Smooth muscle cell (in vitro differentiated cells): ENCODE data around the gene WDR18. TPM values are rescaled to one million over a fixed set of nuclear protein-coding genes. Genes with fewer than 3 reads are reported as not detected.

Experiments
- DNase-seq: peaks from one replicate; lab custom pipeline; 2025; ENCODE audit not compliant: unreplicated experiment; lab: John Stamatoyannopoulos, UW
- H2AFZ ChIP-seq: fragments of 200-600 bp; sonication (generic); 2 replicates; pipeline ENCODE4 v1.6.0; 2016; ENCODE audit warnings: antibody characterized with exemption, low read depth, mild to moderate bottlenecking
- H3F3A ChIP-seq: fragments of 200-600 bp; sonication (generic); 2 replicates; pipeline ENCODE4 v1.6.0; 2017; ENCODE audit warnings: antibody characterized with exemption, low read depth
- H3K27ac ChIP-seq: fragments of 200-600 bp; sonication (generic); 2 replicates; pipeline ENCODE4 v1.5.1; 2016; ENCODE audit warnings: low read depth, mild to moderate bottlenecking
- H3K27me3 ChIP-seq: fragments of 200-600 bp; sonication (generic); 2 replicates; pipeline ENCODE4 v1.6.1; 2016; ENCODE audit warnings: low read depth, mild to moderate bottlenecking
- H3K36me3 ChIP-seq: fragments of 200-600 bp; sonication (generic); 2 replicates; pipeline ENCODE4 v1.5.1; 2016; ENCODE audit warnings: low read depth
- H3K4me1 ChIP-seq: fragments of 200-600 bp; sonication (generic); 2 replicates; pipeline ENCODE4 v1.5.1; 2016; ENCODE audit warnings: low read depth
- H3K4me2 ChIP-seq: fragments of 200-600 bp; sonication (generic); 2 replicates; pipeline ENCODE4 v1.6.0; 2016; ENCODE audit warnings: mild to moderate bottlenecking
- H3K4me3 ChIP-seq: fragments of 200-600 bp; sonication (generic); 2 replicates; pipeline ENCODE4 v1.5.1; 2016; ENCODE audit warnings: mild to moderate bottlenecking
- H3K79me2 ChIP-seq: fragments of 200-600 bp; sonication (generic); 2 replicates; pipeline ENCODE4 v1.6.0; 2016; ENCODE audit warnings: low read depth, mild to moderate bottlenecking
- H3K9ac ChIP-seq: fragments of 200-600 bp; sonication (generic); 2 replicates; pipeline ENCODE4 v1.6.0; 2016; ENCODE audit warnings: low read depth
- H3K9me3 ChIP-seq: fragments of 200-600 bp; sonication (generic); replicated peaks from 2 replicates; pipeline ENCODE4 v1.5.1; 2016; ENCODE audit warnings: low read depth
- H4K20me1 ChIP-seq: fragments of 200-600 bp; sonication (generic); 2 replicates; pipeline ENCODE4 v1.6.0; 2016; ENCODE audit warnings: low read depth
- CTCF ChIP-seq: fragments of 200-600 bp; sonication (generic); IDR thresholded peaks from 2 replicates; pipeline ENCODE4 v1.5.1; 2017; ENCODE audit warnings: borderline replicate concordance, mild to moderate bottlenecking, antibody characterized with exemption; ENCODE audit not compliant: insufficient read depth, poor library complexity, severe bottlenecking
- WGBS: methylation state at CpG from one replicate; pipeline ENCODE4 v1.1.7; 2016; ENCODE audit warnings: low lambda C conversion rate; 5-methylcytosine and 5-hydroxymethylcytosine counted together
- polyA plus RNA-seq: library from polyadenylated mRNA; unstranded; fragments of >200 nt; fragmentation: Nextera tagmentation; extraction: Ambion mirVana; gene quantifications from 2 replicates; pipeline ENCODE4 v1.2.1, GENCODE V29; 2016
- total RNA-seq: library from RNA; depleted of rRNA; stranded (reverse); fragments of >200 nt; gene quantifications from 2 replicates; pipeline ENCODE4 v1.2.3, GENCODE V29; 2014

The WDR18 gene
- total and polyA plus RNA-seq, 2 experiments from 2014 or later: 69.4 to 160 TPM

GRCh38 chr19:1017115-1017905, 33.2 kb downstream of the WDR18 start:
- no peak for DNase-seq
- peak overlapping the region; percentile 80 for H3K27ac ChIP-seq
- H3K4me3 ChIP-seq: no peak overlapping the region
- WGBS: 73% methylated on average over 24 of the region's 24 CpGs
- H3F3A ChIP-seq: peaks cover 6% of the 10 kb centered on the region
- H3K27me3 ChIP-seq: no peaks in the 10 kb centered on the region
- peaks cover 79% of the 10 kb centered on the region for H4K20me1 ChIP-seq
- peaks cover 27% of the 10 kb centered on the region for H3K4me1 ChIP-seq
- H3K4me2 ChIP-seq: peak overlapping the region; percentile 62
- H3K36me3 ChIP-seq: no peaks in the 10 kb centered on the region
- peak overlapping the region; percentile 24 for H3K9ac ChIP-seq
- no peak overlapping the region for H2AFZ ChIP-seq
- no peak for TF ChIP-seq CTCF
- no peaks in the 10 kb centered on the region for H3K9me3 ChIP-seq
- peaks cover 77% of the 10 kb centered on the region for H3K79me2 ChIP-seq

DNA sequence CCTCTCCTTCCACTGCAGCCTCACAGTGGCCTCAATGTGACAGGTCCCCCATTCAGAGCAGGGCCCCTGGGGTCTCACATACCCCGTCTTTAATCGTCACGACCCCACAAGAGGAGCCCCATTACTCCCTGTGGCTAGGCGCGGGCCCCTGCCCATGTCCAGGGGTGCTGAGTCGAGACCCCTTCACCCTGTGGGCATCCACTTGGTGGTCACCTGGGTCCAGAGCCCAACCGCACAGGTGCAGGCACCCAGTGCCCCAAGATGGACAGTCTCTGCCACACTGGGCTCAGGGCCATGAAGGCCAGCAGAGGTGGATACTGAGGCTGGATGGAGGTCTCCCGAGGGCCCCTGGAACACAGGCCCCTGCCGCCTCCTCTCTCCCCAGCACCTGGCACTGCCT, 33.8 kb downstream of the WDR18 start:
- Histone ChIP-seq H3K4me3 (no peak overlapping the region), H3K36me3 (no peaks in the 10 kb centered on the region), H3K9ac (peak overlapping the region; percentile 8), H2AFZ (no peak overlapping the region), H3K4me1 (peaks cover 27% of the 10 kb centered on the region), H3K79me2 (peaks cover 77% of the 10 kb centered on the region), H3K9me3 (no peaks in the 10 kb centered on the region), H3F3A (peaks cover 10% of the 10 kb centered on the region), H3K4me2 (peak overlapping the region; percentile 62), H3K27ac (peak overlapping the region; percentile 80), H3K27me3 (no peaks in the 10 kb centered on the region), H4K20me1 (peaks cover 77% of the 10 kb centered on the region)
- 94% methylated on average over 9 of the region's 9 CpGs for WGBS
- TF ChIP-seq CTCF: no peak
- no peak for DNase-seq

GRCh38 chr19:1018393-1018792, 34.2 kb downstream of the WDR18 start:
- WGBS: 92% methylated on average over 5 of the region's 5 CpGs
- Histone ChIP-seq H3K36me3 (no peaks in the 10 kb centered on the region), H3K27ac (peak overlapping the region; percentile 11), H3K27me3 (no peaks in the 10 kb centered on the region), H2AFZ (no peak overlapping the region), H3F3A (peaks cover 10% of the 10 kb centered on the region), H3K4me1 (peaks cover 27% of the 10 kb centered on the region), H4K20me1 (peaks cover 72% of the 10 kb centered on the region), H3K9me3 (no peaks in the 10 kb centered on the region), H3K79me2 (peaks cover 72% of the 10 kb centered on the region), H3K4me2 (peak overlapping the region; percentile 96), H3K9ac (no peak overlapping the region), H3K4me3 (no peak overlapping the region)
- DNase-seq: no peak
- no peak for TF ChIP-seq CTCF
